H9 (cell line): Measurements from ENCODE around the gene PHKA1. TPM values are rescaled to one million over a fixed set of nuclear protein-coding genes. Genes with fewer than 3 reads are reported as not detected.

ENCODE experiments used
- DNase-seq: peaks from one replicate; pipeline ENCODE4 v3.0.0-alpha.2; 2017
- H2AFZ ChIP-seq: one replicate; pipeline ENCODE4 v1.6.1; 2013; ENCODE audit warnings: mild to moderate bottlenecking, low read length, control low read depth, moderate library complexity
- H2AK5ac ChIP-seq: 2 replicates; pipeline ENCODE4 v1.6.1; 2013; ENCODE audit warnings: low read length, control low read depth, mixed read lengths; ENCODE audit not compliant: insufficient read length
- H2BK120ac ChIP-seq: one replicate; pipeline ENCODE4 v1.6.1; 2013; ENCODE audit warnings: low read depth, mild to moderate bottlenecking, low read length, control low read depth, inconsistent platforms; ENCODE audit not compliant: poor library complexity, severe bottlenecking
- H2BK12ac ChIP-seq: 2 replicates; pipeline ENCODE4 v1.6.1; 2013; ENCODE audit warnings: low read length, control low read depth, mixed read lengths, low read depth; ENCODE audit not compliant: insufficient read length
- H2BK15ac ChIP-seq: 2 replicates; pipeline ENCODE4 v1.6.1; 2013; ENCODE audit warnings: low read depth, low read length, control low read depth
- H2BK20ac ChIP-seq: one replicate; pipeline ENCODE4 v1.6.1; 2013; ENCODE audit warnings: low read depth, mild to moderate bottlenecking, low read length, control low read depth, inconsistent platforms; ENCODE audit not compliant: poor library complexity, severe bottlenecking
- H2BK5ac ChIP-seq: 2 replicates; pipeline ENCODE4 v1.6.1; 2013; ENCODE audit warnings: low read length, control low read depth, mixed read lengths; ENCODE audit not compliant: insufficient read length
- H3K14ac ChIP-seq: 2 replicates; pipeline ENCODE4 v1.6.1; 2013; ENCODE audit warnings: low read length, control low read depth; ENCODE audit not compliant: insufficient read depth
- H3K18ac ChIP-seq: 2 replicates; pipeline ENCODE4 v1.6.1; 2013; ENCODE audit warnings: low read depth, mild to moderate bottlenecking, mixed read lengths, low read length, control low read depth; ENCODE audit not compliant: insufficient read length
- H3K23ac ChIP-seq: 2 replicates; pipeline ENCODE4 v1.6.1; 2013; ENCODE audit warnings: low read length, control low read depth, mixed read lengths, low read depth; ENCODE audit not compliant: insufficient read length
- H3K23me2 ChIP-seq: 2 replicates; pipeline ENCODE4 v1.6.1; 2013; ENCODE audit warnings: low read depth, mild to moderate bottlenecking, mixed read lengths, low read length, control low read depth; ENCODE audit not compliant: insufficient read length, poor library complexity, severe bottlenecking
- H3K27ac ChIP-seq: 2 replicates; pipeline ENCODE4 v1.5.1; 2013; ENCODE audit warnings: low read length, control low read depth, mixed read lengths, low read depth; ENCODE audit not compliant: insufficient read length
- H3K27me3 ChIP-seq: 2 replicates; pipeline ENCODE4 v1.6.1; 2013; ENCODE audit warnings: low read length, control low read depth, inconsistent platforms; ENCODE audit not compliant: insufficient read depth
- H3K4ac ChIP-seq: 2 replicates; pipeline ENCODE4 v1.6.1; 2013; ENCODE audit warnings: low read depth, mild to moderate bottlenecking, control low read depth, inconsistent platforms, low read length, moderate library complexity
- H3K4me1 ChIP-seq: 2 replicates; pipeline ENCODE4 v1.6.1; 2013; ENCODE audit warnings: low read length, control low read depth, inconsistent platforms; ENCODE audit not compliant: insufficient read depth
- H3K4me2 ChIP-seq: 2 replicates; pipeline ENCODE4 v1.6.1; 2013; ENCODE audit warnings: low read length, control low read depth, mixed read lengths; ENCODE audit not compliant: insufficient read length, insufficient read depth
- H3K56ac ChIP-seq: 2 replicates; pipeline ENCODE4 v1.6.1; 2013; ENCODE audit warnings: low read depth, mild to moderate bottlenecking, mixed read lengths, low read length, control low read depth; ENCODE audit not compliant: insufficient read length
- H3K79me1 ChIP-seq: 2 replicates; pipeline ENCODE4 v1.6.1; 2013; ENCODE audit warnings: low read depth, mild to moderate bottlenecking, moderate library complexity, low read length, control low read depth, inconsistent platforms; ENCODE audit not compliant: insufficient read depth, poor library complexity, severe bottlenecking
- H3K79me2 ChIP-seq: 2 replicates; pipeline ENCODE4 v1.6.1; 2013; ENCODE audit warnings: low read length, control low read depth, inconsistent platforms; ENCODE audit not compliant: insufficient read depth
- H3K9ac ChIP-seq: 2 replicates; pipeline ENCODE4 v1.6.1; 2013; ENCODE audit warnings: low read length, control low read depth, mixed read lengths; ENCODE audit not compliant: insufficient read length; ENCODE audit errors: extremely low read depth
- H3K9me3 ChIP-seq: one replicate; pipeline ENCODE4 v1.6.1; 2013; ENCODE audit warnings: low read depth, low read length, inconsistent platforms; ENCODE audit not compliant: control insufficient read depth
- H3T11ph ChIP-seq: one replicate; pipeline ENCODE4 v1.6.1; 2013; ENCODE audit warnings: mild to moderate bottlenecking, low read length, control low read depth, inconsistent platforms
- H4K20me1 ChIP-seq: one replicate; pipeline ENCODE4 v1.6.1; 2013; ENCODE audit not compliant: control insufficient read depth, insufficient read length, insufficient read depth
- H4K5ac ChIP-seq: 2 replicates; pipeline ENCODE4 v1.6.1; 2013; ENCODE audit warnings: low read depth, mild to moderate bottlenecking, mixed read lengths, low read length, control low read depth; ENCODE audit not compliant: insufficient read length
- H4K8ac ChIP-seq: replicated peaks from 2 replicates; pipeline ENCODE4 v1.6.1; 2013; ENCODE audit warnings: low read length, control low read depth, mixed read lengths, low read depth; ENCODE audit not compliant: insufficient read length
- H4K91ac ChIP-seq: 2 replicates; pipeline ENCODE4 v1.6.1; 2013; ENCODE audit warnings: low read depth, mild to moderate bottlenecking, moderate library complexity, mixed read lengths, low read length, control low read depth; ENCODE audit not compliant: insufficient read length
- H3K27ac Mint-ChIP-seq, 3 experiments: 2 replicates in 2 of 3; 3 replicates in 1 of 3; pipeline ENCODE4 v1.8.0; 2020 to 2021; ENCODE audit warnings: mixed read lengths in 3 of 3, mild to moderate bottlenecking in 1 of 3, moderate library complexity in 1 of 3
- H3K27me3 Mint-ChIP-seq: 2 replicates; pipeline ENCODE4 v1.8.0; 2021; ENCODE audit warnings: low read depth, mild to moderate bottlenecking, moderate library complexity, mixed read lengths
- H3K36me3 Mint-ChIP-seq, 3 experiments: 2 replicates in 2 of 3; 3 replicates in 1 of 3; pipeline ENCODE4 v1.8.0; 2020 to 2021; ENCODE audit warnings: low read depth in 3 of 3, mixed read lengths in 3 of 3; ENCODE audit not compliant: insufficient read depth in 1 of 3
- H3K4me1 Mint-ChIP-seq, 2 experiments: 2 replicates each; pipeline ENCODE4 v1.8.0; 2020; ENCODE audit warnings: mixed read lengths in 2 of 2
- H3K4me3 Mint-ChIP-seq, 2 experiments: 2 replicates in 1 of 2; 3 replicates in 1 of 2; pipeline ENCODE4 v1.8.0; 2020 to 2021; ENCODE audit warnings: mild to moderate bottlenecking in 2 of 2, mixed read lengths in 2 of 2, moderate library complexity in 1 of 2
- H3K9me3 Mint-ChIP-seq, 2 experiments: 2 replicates in 1 of 2; 3 replicates in 1 of 2; pipeline ENCODE4 v1.8.0; 2020; ENCODE audit warnings: mild to moderate bottlenecking in 2 of 2, mixed read lengths in 2 of 2, moderate library complexity in 1 of 2
- CTCF ChIP-seq: fragments of 200-600 bp; sonication (generic); conservative IDR thresholded peaks from 3 replicates; pipeline ENCODE4 v1.8.0; 2021; ENCODE audit warnings: antibody characterized with exemption, mild to moderate bottlenecking
- WGBS: extraction: QIAGEN DNeasy Blood & Tissue Kit; methylation state at CpG from one replicate; pipeline ENCODE4 v1.1.7; 2013; ENCODE audit warnings: missing lambda C conversion rate, low lambda C conversion rate, mixed read lengths; ENCODE audit not compliant: insufficient read length; ENCODE audit errors: extremely low coverage; 5-methylcytosine and 5-hydroxymethylcytosine counted together
- total RNA-seq: library from RNA; stranded (reverse); gene quantifications from 2 replicates; pipeline ENCODE4 v1.2.1, GENCODE V29; 2021

Gene PHKA1
- total RNA-seq, 1 experiment from 2014 or later: 6.6 TPM

GRCh38 chrX:72727846-72728245 lies 13.7 kb upstream of the PHKA1 start:
- peaks cover 55 to 61% of the 10 kb centered on the region in 2 experiments for H3K9me3 Mint-ChIP-seq
- no peak overlapping the region for H3K27ac ChIP-seq

More at GRCh38 chrX:72727846-72728245, 13.7 kb upstream of the PHKA1 start:
- Histone ChIP-seq H4K91ac (no peak overlapping the region), H2AK5ac (no peak overlapping the region), H4K5ac (no peak overlapping the region), H3K14ac (no peak overlapping the region), H3K56ac (no peak overlapping the region), H3K23ac (no peak overlapping the region), H2BK12ac (no peak overlapping the region), H2BK120ac (no peak overlapping the region), H4K20me1 (no peaks in the 10 kb centered on the region), H3K23me2 (no peaks in the 10 kb centered on the region), H2AFZ (no peak overlapping the region), H3K4me1 (no peaks in the 10 kb centered on the region), H3K79me1 (no peaks in the 10 kb centered on the region), H2BK15ac (no peak overlapping the region), H3T11ph (no peak overlapping the region), H3K4me2 (no peak overlapping the region), H3K79me2 (no peaks in the 10 kb centered on the region), H4K8ac (no peak overlapping the region), H3K18ac (no peak overlapping the region), H3K4ac (no peak overlapping the region), H3K27me3 (no peaks in the 10 kb centered on the region), H2BK5ac (no peak overlapping the region), H2BK20ac (no peak overlapping the region), H3K9ac (no peak overlapping the region), H3K9me3 (peaks cover 8% of the 10 kb centered on the region)
- DNase-seq: no peak
- no CpG with 5 or more reads among the region's 7 CpGs for WGBS
- Mint-ChIP-seq H3K27ac (no peak overlapping the region), H3K4me1 (peaks cover 2 to 8% of the 10 kb centered on the region in 2 experiments; a peak in 3 of 4 replicates), H3K4me3 (no peak overlapping the region), H3K27me3 (peaks cover 1% of the 10 kb centered on the region; the same call in 1 of the 2 replicates), H3K36me3 (peaks cover 0 to 3% (median 0%) of the 10 kb centered on the region in 3 experiments; a peak in 2 of 7 replicates)
- TF ChIP-seq CTCF: no peak
